Mucosa of rectum (tissue), 2 donors: ENCODE measurements around the gene RAPGEF1.

Source experiments
- H3K27ac ChIP-seq, 2 donors: one replicate each; pipeline ENCODE4 v1.7.0; 2013; ENCODE audit warnings: inconsistent platforms in 2 of 2, low read depth in 2 of 2, low read length in 2 of 2
- H3K27me3 ChIP-seq, 2 donors: one replicate each; pipeline ENCODE4 v1.7.0; 2013; ENCODE audit warnings: low read length in 2 of 2; ENCODE audit not compliant: control insufficient read depth in 2 of 2, insufficient read depth in 2 of 2
- H3K36me3 ChIP-seq, 2 donors: one replicate each; pipeline ENCODE4 v1.7.0; 2013; ENCODE audit warnings: low read length in 2 of 2; ENCODE audit not compliant: control insufficient read depth in 2 of 2, insufficient read depth in 2 of 2
- H3K4me1 ChIP-seq, 2 donors: one replicate each; pipeline ENCODE4 v1.7.0; 2013; ENCODE audit warnings: low read length in 2 of 2, mild to moderate bottlenecking in 1 of 2; ENCODE audit not compliant: control insufficient read depth in 2 of 2, insufficient read depth in 2 of 2
- H3K4me3 ChIP-seq, 2 donors: one replicate each; pipeline ENCODE4 v1.7.0; 2013; ENCODE audit warnings: low read length in 2 of 2
- H3K9ac ChIP-seq, 2 donors: one replicate each; pipeline ENCODE4 v1.7.0; 2013; ENCODE audit warnings: low read length in 2 of 2, low read depth in 1 of 2, mild to moderate bottlenecking in 1 of 2
- H3K9me3 ChIP-seq, 2 donors: one replicate each; pipeline ENCODE4 v1.7.0; 2013; ENCODE audit warnings: low read length in 2 of 2; ENCODE audit not compliant: control insufficient read depth in 2 of 2
- donor health status: healthy.
- donor health status: Normal muscosa, but diverticular disease.

The RAPGEF1 gene

DNA sequence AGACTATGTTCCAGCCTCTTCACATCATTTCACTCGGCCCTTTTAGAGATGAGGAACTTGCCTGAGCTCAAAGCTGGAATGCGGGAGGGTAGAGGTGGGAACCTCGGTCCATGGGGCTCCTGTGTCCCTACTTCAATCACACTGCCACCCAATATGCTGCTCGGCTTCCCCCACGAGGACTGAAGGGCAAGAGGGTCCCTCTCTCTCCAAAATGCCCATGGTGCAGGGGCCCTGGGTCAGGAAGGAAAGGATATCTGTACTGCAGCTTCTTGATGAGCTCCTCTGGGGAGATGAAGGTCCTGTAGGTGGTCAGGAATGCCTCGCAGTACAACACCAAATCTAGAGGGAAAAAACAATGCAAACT, 148.0 kb downstream of the RAPGEF1 start:
- H3K27me3 ChIP-seq, result no peaks in the 10 kb centered on the region
- H3K4me1 ChIP-seq, result peaks cover 0 to 9% of the 10 kb centered on the region in 2 donors
- H3K27ac ChIP-seq, result no peak overlapping the region
- peaks cover 55 to 69% of the 10 kb centered on the region in 2 donors for H3K36me3 ChIP-seq
- H3K9ac ChIP-seq, result no peak overlapping the region
- no peaks in the 10 kb centered on the region for H3K9me3 ChIP-seq
- no peak overlapping the region for H3K4me3 ChIP-seq

DNA sequence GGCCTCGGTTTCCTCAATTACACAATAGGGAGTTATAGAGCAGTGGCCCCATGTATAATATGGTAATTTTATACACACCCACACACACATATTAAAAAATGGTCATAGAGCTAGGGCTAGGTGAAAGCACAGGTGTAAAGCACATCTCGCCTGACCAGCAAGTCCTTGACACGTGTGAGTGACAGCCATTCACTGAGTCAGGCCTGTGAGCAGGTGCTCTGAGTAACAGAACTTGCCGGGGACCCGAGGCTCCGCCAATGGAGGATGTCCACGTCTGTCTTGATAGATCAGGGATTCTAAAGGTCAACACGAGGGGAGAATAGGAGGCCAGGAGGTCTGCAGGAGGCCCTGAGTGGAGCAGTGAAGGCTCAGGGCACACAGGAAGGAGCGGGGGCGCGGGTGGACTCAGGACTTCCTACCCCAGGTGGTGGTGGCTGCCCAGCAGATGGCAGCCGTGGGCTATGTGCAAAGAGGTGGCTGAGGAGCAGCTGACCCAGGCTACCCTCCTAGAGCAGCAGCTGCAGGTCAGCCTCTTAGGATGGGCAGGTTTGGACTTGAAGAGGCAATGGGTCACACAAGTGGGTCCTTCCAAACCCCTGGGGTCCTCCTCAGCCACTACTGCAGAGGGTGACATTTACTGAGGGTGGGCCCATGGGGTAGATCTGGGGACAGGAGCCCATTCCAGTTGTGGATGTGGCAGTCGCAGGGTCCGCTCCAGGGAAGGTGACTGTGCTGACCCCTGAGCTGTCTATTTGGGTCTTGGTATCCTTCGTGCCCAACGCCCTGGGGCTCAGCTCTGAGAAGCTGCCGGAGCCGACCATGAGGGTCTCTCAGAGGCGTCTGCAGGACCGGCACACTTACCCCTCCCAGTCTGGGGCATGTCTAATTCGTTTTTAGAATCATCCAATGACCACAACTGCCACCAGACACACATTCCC, 148.7 kb downstream of the RAPGEF1 start:
- Histone ChIP-seq H3K36me3 (peaks cover 49 to 62% of the 10 kb centered on the region in 2 donors), H3K9ac (no peak overlapping the region), H3K4me1 (peaks cover 0 to 5% of the 10 kb centered on the region in 2 donors), H3K4me3 (no peak overlapping the region), H3K27ac (no peak overlapping the region), H3K9me3 (no peaks in the 10 kb centered on the region), H3K27me3 (no peaks in the 10 kb centered on the region)

DNA sequence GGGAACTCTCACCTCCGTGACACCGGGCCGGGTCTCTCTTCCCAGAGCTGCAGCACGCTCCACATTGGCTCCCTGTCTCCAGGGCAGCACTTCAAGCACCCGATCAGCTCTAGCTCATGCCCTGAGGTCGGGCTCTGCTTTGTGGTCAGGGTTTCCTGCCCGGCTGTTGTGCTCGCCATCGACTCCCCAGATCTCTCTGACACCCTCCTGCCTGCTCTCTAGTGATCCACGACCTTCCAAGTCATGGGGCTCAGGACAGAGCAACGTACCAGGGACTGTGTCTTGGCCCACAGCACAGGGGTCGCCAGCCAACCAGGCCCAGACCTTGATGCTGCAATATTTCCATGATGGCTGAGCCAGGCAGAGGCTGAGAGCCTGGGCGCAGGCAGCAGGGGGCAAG, 149.4 kb downstream of the RAPGEF1 start:
- Histone ChIP-seq H3K36me3 (peaks cover 41 to 55% of the 10 kb centered on the region in 2 donors), H3K27ac (no peak overlapping the region), H3K4me1 (peaks cover 0 to 7% of the 10 kb centered on the region in 2 donors), H3K9me3 (no peaks in the 10 kb centered on the region), H3K27me3 (no peaks in the 10 kb centered on the region), H3K9ac (no peak overlapping the region), H3K4me3 (no peak overlapping the region)

DNA sequence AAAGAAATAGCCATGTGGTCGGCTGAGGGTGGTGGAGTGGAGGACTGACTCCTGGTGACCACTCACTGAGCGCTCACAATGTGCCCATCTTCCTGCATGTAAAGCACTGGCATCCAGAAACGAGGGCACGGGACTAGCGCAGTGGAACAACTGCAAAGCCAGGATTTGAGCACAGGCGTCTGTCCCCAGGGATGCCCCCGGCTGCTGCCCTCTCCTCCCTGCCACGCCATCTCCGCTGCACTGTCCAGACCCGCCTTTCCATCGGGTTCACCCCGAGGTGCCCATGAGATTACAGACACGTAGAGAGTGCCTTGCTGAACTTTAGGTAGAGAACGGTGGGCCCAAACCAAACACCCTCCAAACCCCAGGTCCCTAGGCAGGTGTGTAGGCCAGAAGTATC, 149.9 kb downstream of the RAPGEF1 start:
- H3K27me3 ChIP-seq, result no peaks in the 10 kb centered on the region
- H3K9me3 ChIP-seq, result no peaks in the 10 kb centered on the region
- H3K9ac ChIP-seq, result no peak overlapping the region
- H3K4me1 ChIP-seq, result peaks cover 0 to 9% of the 10 kb centered on the region in 2 donors
- no peak overlapping the region for H3K27ac ChIP-seq
- H3K4me3 ChIP-seq, result no peak overlapping the region
- peaks cover 40 to 51% of the 10 kb centered on the region in 2 donors for H3K36me3 ChIP-seq

DNA sequence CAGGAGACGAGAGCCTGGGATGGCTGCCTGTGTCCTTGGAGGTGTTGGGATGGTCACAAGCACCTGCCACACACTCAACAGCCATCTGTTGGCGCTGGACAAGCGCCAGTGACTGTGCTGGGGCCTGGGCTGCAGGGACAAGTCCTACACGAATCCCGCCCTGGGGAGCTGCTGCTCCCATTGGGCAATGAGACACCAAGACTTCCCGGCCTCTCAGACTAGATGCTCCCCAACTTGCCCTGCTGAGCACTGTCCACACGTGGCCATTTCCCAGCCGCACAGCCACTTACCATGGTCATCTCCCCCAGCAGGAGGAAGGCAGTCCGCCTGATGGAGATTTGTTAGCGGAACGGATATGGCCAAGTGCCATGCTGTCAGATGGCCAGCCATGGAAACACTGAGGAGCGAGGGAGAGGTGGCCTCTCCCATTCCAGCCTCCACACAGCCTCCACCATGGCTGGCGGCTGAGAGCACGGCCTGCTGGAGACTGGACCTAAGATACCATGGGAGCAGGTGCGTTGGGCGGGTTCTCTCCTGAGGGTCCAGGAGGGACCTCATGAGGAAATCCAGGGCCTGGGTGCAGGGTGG, 150.7 kb downstream of the RAPGEF1 start:
- Histone ChIP-seq H3K36me3 (peaks cover 34 to 51% of the 10 kb centered on the region in 2 donors), H3K27me3 (no peaks in the 10 kb centered on the region), H3K4me3 (no peak overlapping the region), H3K4me1 (peaks cover 0 to 12% of the 10 kb centered on the region in 2 donors), H3K27ac (no peak overlapping the region), H3K9me3 (no peaks in the 10 kb centered on the region), H3K9ac (no peak overlapping the region)

DNA sequence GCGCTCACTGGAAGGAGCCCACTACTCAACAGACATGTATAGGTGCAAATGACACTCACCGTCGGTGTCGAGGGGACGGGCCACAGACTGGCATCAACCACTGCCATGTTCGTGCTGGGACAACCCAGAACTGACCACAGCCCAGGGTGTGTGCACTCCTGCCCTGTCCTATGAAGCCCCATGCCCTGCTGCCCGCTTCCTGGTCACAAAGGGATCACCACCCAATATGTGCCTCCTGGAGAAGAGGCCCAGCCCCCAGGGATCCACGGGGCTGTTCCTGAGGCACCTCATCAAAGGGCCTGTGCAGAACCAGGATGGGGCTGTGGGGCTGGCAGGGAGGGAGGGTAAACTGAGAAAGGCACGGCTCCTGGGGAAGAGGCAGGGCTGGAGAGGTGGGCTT, 151.5 kb downstream of the RAPGEF1 start:
- H3K4me1 ChIP-seq, result peaks cover 0 to 12% of the 10 kb centered on the region in 2 donors
- H3K4me3 ChIP-seq, result no peak overlapping the region
- H3K27me3 ChIP-seq, result no peaks in the 10 kb centered on the region
- no peak overlapping the region for H3K27ac ChIP-seq
- no peak overlapping the region for H3K9ac ChIP-seq
- peaks cover 31 to 49% of the 10 kb centered on the region in 2 donors for H3K36me3 ChIP-seq
- no peaks in the 10 kb centered on the region for H3K9me3 ChIP-seq

DNA sequence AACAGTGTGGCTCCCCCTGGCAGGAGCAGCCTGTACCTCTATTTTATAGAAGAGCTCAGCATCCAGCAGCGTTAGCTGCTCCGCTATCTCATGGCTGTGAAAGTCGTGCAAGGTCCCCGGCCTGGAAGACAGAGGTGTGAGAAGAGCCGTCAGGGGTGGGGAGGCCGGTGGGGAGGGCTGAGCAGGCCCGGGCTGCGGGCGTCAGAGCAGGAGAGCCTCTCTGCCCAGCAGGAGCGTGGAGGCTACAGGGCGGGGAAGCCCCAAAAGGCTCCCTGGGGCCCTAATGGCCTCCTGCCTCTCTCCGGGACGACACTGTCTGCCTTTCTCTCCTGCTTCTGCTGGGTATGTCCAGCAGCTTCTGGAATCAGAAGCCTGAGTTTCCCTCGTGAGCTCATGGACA, 152.0 kb downstream of the RAPGEF1 start:
- no peak overlapping the region for H3K4me3 ChIP-seq
- H3K36me3 ChIP-seq, result peaks cover 35 to 50% of the 10 kb centered on the region in 2 donors
- peaks cover 0 to 12% of the 10 kb centered on the region in 2 donors for H3K4me1 ChIP-seq
- no peak overlapping the region for H3K27ac ChIP-seq
- H3K9me3 ChIP-seq, result no peaks in the 10 kb centered on the region
- no peak overlapping the region for H3K9ac ChIP-seq
- H3K27me3 ChIP-seq, result no peaks in the 10 kb centered on the region

DNA sequence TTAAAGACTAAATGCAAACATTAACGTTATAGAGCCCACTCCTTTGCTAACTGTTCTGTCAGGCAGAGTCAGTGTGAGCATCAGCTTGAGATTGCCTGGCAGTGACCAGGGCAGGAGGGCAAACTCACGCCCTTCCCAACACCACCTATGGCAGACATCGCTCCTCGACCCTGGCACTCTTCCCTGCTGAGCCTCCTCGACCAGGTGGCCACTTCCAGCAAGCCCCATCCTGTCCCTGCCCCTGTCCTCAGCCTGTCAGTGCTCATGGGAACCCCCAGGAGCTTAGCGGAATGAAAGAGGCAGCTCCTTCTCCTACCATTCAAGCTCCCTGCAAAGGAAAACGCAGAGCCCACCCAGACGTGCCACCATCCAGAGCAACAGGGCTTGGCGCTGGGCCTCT, 152.5 kb downstream of the RAPGEF1 start:
- H3K27ac ChIP-seq, result no peak overlapping the region
- H3K4me3 ChIP-seq, result no peak overlapping the region
- no peaks in the 10 kb centered on the region for H3K27me3 ChIP-seq
- no peaks in the 10 kb centered on the region for H3K9me3 ChIP-seq
- peaks cover 0 to 12% of the 10 kb centered on the region in 2 donors for H3K4me1 ChIP-seq
- H3K36me3 ChIP-seq, result peaks cover 41 to 55% of the 10 kb centered on the region in 2 donors
- H3K9ac ChIP-seq, result no peak overlapping the region

DNA sequence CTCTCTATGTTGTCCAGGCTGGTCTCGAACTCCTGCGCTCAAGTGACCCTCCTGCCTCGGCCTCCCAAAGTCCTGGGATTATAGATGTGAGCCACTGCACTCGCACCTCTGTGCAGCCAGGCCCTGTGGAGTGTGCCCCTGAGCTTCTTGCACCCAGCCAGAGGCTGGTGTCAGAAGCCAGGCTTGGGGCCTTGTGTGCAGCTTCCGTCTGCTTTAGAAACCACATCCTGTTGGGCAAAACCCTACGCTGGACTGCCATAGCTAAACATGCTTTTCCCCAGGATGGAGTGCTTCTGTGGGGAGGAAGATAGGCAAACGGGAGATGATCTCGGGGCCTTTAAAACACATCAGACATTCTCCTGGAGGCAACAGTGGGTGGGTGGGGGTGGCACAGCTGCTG, 154.5 kb downstream of the RAPGEF1 start:
- Histone ChIP-seq H3K4me1 (peaks cover 0 to 7% of the 10 kb centered on the region in 2 donors), H3K9me3 (no peaks in the 10 kb centered on the region), H3K27ac (no peak overlapping the region), H3K36me3 (peaks cover 50 to 65% of the 10 kb centered on the region in 2 donors), H3K27me3 (no peaks in the 10 kb centered on the region), H3K4me3 (no peak overlapping the region), H3K9ac (no peak overlapping the region)

DNA sequence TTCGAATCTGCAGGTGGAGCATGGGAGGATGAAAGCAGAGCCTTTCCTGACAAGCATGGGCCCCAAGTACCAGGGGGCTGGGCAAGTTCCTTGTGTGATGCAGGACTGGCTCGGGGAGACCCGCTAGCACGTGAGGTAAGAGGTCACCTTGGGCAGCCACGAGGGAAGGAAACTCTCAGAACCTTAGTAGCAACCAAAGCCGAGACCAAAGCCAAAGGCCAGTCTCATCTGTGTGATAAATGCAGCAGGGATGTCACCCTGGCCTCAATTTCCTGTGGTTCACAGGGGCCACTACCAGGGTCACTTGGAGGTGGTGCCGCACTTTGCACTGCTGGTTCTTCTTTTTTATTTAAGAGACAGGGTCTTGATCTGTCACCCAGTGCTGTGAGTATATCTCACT, 155.0 kb downstream of the RAPGEF1 start:
- no peak overlapping the region for H3K9ac ChIP-seq
- H3K36me3 ChIP-seq, result peaks cover 54 to 65% of the 10 kb centered on the region in 2 donors
- no peak overlapping the region for H3K4me3 ChIP-seq
- no peaks in the 10 kb centered on the region for H3K9me3 ChIP-seq
- no peaks in the 10 kb centered on the region for H3K27me3 ChIP-seq
- H3K27ac ChIP-seq, result no peak overlapping the region
- H3K4me1 ChIP-seq, result peaks cover 0 to 7% of the 10 kb centered on the region in 2 donors
